ENCODE results near the gene ZNF414. TPM values are rescaled to one million over a fixed set of nuclear protein-coding genes. Genes with fewer than 3 reads are reported as not detected.
A peak's percentile ranks its signal among the peaks of the same experiment; 100 is the strongest.

The ZNF414 gene
- total and polyA plus RNA-seq, 2 of the 4 experiments (the other 2 are of a cell fraction): 3.2 to 14.2 TPM

DNA sequence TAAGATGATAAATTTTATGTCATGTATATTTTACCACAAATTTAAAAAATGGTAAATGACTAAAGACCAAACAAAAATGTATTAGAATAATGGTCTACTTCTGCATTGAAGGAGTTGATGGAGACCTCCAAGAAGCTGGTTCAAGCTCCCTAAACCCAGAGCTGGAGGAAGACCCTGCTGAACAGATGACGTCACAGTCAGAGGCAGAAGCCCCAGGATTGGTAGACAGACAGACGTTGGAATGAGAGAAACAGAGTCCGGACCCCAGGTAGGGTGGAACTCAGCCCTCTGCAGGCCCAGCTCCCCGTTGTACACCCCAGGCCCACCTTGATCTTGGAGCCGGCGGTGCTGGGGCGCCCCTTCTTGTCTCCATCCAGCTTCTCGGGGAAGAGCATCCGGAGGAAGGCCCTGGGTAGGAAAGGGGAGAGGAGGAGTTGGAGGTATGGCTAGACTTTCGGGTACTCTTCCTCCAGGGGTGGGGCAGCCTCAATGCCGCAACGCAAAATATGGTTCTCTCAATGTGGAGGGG lies 25.7 kb upstream of the ZNF414 start:
- H3K9me1 ChIP-seq (ENCODE audit: insufficient read depth, low read length): peaks cover 3% of the 10 kb centered on the region; the same call in 1 of the 2 replicates
- in situ Hi-C loops (cut with MboI; ENCODE audit: low sequenced_read_pairs) (no loop called here), intact Hi-C loops (cut with micrococcal nuclease) (no loop called here), dilution Hi-C loops (cut with HindIII; ENCODE audit: low sequenced_read_pairs, unreplicated experiment) (no loop called here)
- no peak overlapping the region for H4K5ac ChIP-seq (ENCODE audit: low read depth, low read length)
- no peak overlapping the region; the same call in 1 of the 2 replicates for H2AK5ac ChIP-seq (ENCODE audit: low read depth, low read length)
- H3K79me1 ChIP-seq (ENCODE audit: low read depth in 1 of 2, low read length in 2 of 2): peaks cover 0 to 7% of the 10 kb centered on the region in 2 experiments; a peak in 1 of 4 replicates
- peaks cover 6% of the 10 kb centered on the region; the same call in 1 of the 2 replicates for H3K36me3 ChIP-seq (ENCODE audit: control insufficient read depth, insufficient read depth, low read length)
- no peak overlapping the region for H3K23ac ChIP-seq (ENCODE audit: low read depth, low read length)
- H4K8ac ChIP-seq (ENCODE audit: low read depth in 2 of 2, low read length in 2 of 2): no peak overlapping the region
- H3K18ac ChIP-seq (ENCODE audit: low read depth, low read length): no peak overlapping the region
- H2BK15ac ChIP-seq (ENCODE audit: low read depth, low read length): no peak overlapping the region
- TF ChIP-seq RCOR1 (IDR thresholded peaks at IDR 0.05; ENCODE audit: insufficient replicate concordance, low read length) (no peak), RAD21 (IDR thresholded peaks at IDR 0.05; ENCODE audit: low read length) (no peak), RFX5 (IDR thresholded peaks at IDR 0.05; ENCODE audit: low read depth, low read length) (no peak), MAFK (IDR thresholded peaks at IDR 0.05; ENCODE audit: low read depth, low read length) (no peak), CHD1 (IDR thresholded peaks at IDR 0.05; ENCODE audit: low read depth, low read length) (no peak), CEBPB (IDR thresholded peaks at IDR 0.05; ENCODE audit: low read depth, low read length) (no peak), MAZ (IDR thresholded peaks at IDR 0.05; ENCODE audit: borderline replicate concordance, low read depth, low read length) (no peak), SMC3 (IDR thresholded peaks at IDR 0.05; ENCODE audit: low read depth, low read length) (no peak), FOS (IDR thresholded peaks at IDR 0.05; ENCODE audit: low read depth, low read length) (no peak)
- TF ChIP-seq, protein P1, sequence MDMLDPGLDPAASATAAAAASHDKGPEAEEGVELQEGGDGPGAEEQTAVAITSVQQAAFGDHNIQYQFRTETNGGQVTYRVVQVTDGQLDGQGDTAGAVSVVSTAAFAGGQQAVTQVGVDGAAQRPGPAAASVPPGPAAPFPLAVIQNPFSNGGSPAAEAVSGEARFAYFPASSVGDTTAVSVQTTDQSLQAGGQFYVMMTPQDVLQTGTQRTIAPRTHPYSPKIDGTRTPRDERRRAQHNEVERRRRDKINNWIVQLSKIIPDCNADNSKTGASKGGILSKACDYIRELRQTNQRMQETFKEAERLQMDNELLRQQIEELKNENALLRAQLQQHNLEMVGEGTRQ (IDR thresholded peaks at IDR 0.05; ENCODE audit: low read depth, low read length): no peak
- TF ChIP-seq, protein P2, sequence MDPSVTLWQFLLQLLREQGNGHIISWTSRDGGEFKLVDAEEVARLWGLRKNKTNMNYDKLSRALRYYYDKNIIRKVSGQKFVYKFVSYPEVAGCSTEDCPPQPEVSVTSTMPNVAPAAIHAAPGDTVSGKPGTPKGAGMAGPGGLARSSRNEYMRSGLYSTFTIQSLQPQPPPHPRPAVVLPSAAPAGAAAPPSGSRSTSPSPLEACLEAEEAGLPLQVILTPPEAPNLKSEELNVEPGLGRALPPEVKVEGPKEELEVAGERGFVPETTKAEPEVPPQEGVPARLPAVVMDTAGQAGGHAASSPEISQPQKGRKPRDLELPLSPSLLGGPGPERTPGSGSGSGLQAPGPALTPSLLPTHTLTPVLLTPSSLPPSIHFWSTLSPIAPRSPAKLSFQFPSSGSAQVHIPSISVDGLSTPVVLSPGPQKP (IDR thresholded peaks at IDR 0.05; ENCODE audit: borderline replicate concordance, low read depth, low read length): no peak
- TF ChIP-seq, protein P3, sequence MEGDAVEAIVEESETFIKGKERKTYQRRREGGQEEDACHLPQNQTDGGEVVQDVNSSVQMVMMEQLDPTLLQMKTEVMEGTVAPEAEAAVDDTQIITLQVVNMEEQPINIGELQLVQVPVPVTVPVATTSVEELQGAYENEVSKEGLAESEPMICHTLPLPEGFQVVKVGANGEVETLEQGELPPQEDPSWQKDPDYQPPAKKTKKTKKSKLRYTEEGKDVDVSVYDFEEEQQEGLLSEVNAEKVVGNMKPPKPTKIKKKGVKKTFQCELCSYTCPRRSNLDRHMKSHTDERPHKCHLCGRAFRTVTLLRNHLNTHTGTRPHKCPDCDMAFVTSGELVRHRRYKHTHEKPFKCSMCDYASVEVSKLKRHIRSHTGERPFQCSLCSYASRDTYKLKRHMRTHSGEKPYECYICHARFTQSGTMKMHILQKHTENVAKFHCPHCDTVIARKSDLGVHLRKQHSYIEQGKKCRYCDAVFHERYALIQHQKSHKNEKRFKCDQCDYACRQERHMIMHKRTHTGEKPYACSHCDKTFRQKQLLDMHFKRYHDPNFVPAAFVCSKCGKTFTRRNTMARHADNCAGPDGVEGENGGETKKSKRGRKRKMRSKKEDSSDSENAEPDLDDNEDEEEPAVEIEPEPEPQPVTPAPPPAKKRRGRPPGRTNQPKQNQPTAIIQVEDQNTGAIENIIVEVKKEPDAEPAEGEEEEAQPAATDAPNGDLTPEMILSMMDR (conservative IDR thresholded peaks at IDR 0.05; ENCODE audit: low read depth, low read length): no peak
- DNase-seq (no peak), ATAC-seq (ENCODE audit: low read depth) (no peak)
- H3K27me3 ChIP-seq (ENCODE audit: control insufficient read depth, insufficient read depth, low read length): no peaks in the 10 kb centered on the region
- 0 out of 2 replicates have a peak overlapping the region, but pooled peaks have one; percentile 40 for H2BK120ac ChIP-seq (ENCODE audit: low read depth, low read length)
- H3K4me2 ChIP-seq (ENCODE audit: low read depth, low read length): no peak overlapping the region
- ChIA-PET CTCF (interaction anchor here (0.6 to 0.7 kb wide), 2 partner anchors 26 to 47 kb away, joined by 3 to 4 read pairs; no protein-coding TSS in a partner anchor), POLR2A (ENCODE audit: unreplicated experiment) (no interaction called here)
- no peak overlapping the region for H2BK20ac ChIP-seq (ENCODE audit: low read depth, low read length)
- H3K9ac ChIP-seq (ENCODE audit: low read depth, low read length): no peak overlapping the region
- peak overlapping the region; percentile 60 for H2AK9ac ChIP-seq (replicated peaks; ENCODE audit: low read depth, low read length, poor library complexity)
- H3K56ac ChIP-seq (ENCODE audit: extremely low read depth, insufficient read depth, low read length): no peak overlapping the region
- H2BK5ac ChIP-seq (ENCODE audit: low read depth, low read length, poor library complexity, severe bottlenecking): no peak overlapping the region
- H3K14ac ChIP-seq (replicated peaks; ENCODE audit: low read depth, low read length): no peak overlapping the region
- H2AFZ ChIP-seq (replicated peaks; ENCODE audit: low read length, poor library complexity): no peak overlapping the region
- H3K27ac ChIP-seq (ENCODE audit: insufficient read depth, low read length): no peak overlapping the region
- 100% methylated on average over 2 of the region's 12 CpGs; no CpG with 5 or more reads in 1 of the 2 experiments for WGBS, 2 experiments (ENCODE audit: extremely low coverage in 2 of 2, insufficient read length in 1 of 2)
- no peak overlapping the region for H4K91ac ChIP-seq (ENCODE audit: insufficient read depth, low read depth, low read length)
- no peak overlapping the region for H3K4ac ChIP-seq (ENCODE audit: low read depth, low read length)
- H3K9me3 ChIP-seq (ENCODE audit: control insufficient read depth, insufficient read depth, low read length): no peaks in the 10 kb centered on the region
- H3K4me1 ChIP-seq (ENCODE audit: control insufficient read depth, insufficient read depth, low read length): peaks cover 2% of the 10 kb centered on the region; the same call in 1 of the 2 replicates
- BruUV-seq (replicated peaks): no TSS peak
- no peaks in the 10 kb centered on the region for H4K20me1 ChIP-seq (ENCODE audit: insufficient read depth, low read length)
- no peak overlapping the region for H3K4me3 ChIP-seq (ENCODE audit: insufficient read depth, low read depth, low read length)

Data from IMR-90 (cell line).